GM10847 (cell line): ENCODE data around the gene PER1.

Experiments
- POLR2A ChIP-seq: IDR thresholded peaks from 2 replicates; pipeline ENCODE4 v1.6.1; 2011; ENCODE audit not compliant: insufficient read length; ENCODE audit errors: extremely low read depth

The PER1 gene

GRCh38 chr17:8123695-8124349 is 28.4 kb downstream of the PER1 start, which contains the start of gene HES7:
Gene HES7, minus strand, starts transcription at chr17:8124106. Its CDS starts 22 bp downstream, at chr17:8124084.
- no peak for TF ChIP-seq POLR2A

- no peak for TF ChIP-seq POLR2A
Observed at GRCh38 chr17:8122924-8123694, 29.1 kb downstream of the PER1 start.

GRCh38 chr17:8122422-8122923 is 29.7 kb downstream of the PER1 start:
- TF ChIP-seq POLR2A, result no peak

GRCh38 chr17:8121681-8122421 is 30.4 kb downstream of the PER1 start:
- TF ChIP-seq POLR2A, result no peak

GRCh38 chr17:8121407-8121680 is 30.9 kb downstream of the PER1 start:
- TF ChIP-seq POLR2A, result no peak

- no peak for TF ChIP-seq POLR2A
Observed at GRCh38 chr17:8120520-8121406, 31.4 kb downstream of the PER1 start.

GRCh38 chr17:8119581-8120519 is 32.4 kb downstream of the PER1 start:
- TF ChIP-seq POLR2A, result no peak

- TF ChIP-seq POLR2A, result no peak
Observed at GRCh38 chr17:8118769-8119580, 33.2 kb downstream of the PER1 start.

GRCh38 chr17:8117980-8118768 is 34.0 kb downstream of the PER1 start, which contains the start of gene ALOXE3:
Gene ALOXE3, minus strand, starts transcription at chr17:8118514. Its CDS starts 524 bp downstream, at chr17:8117990.
- TF ChIP-seq POLR2A, result no peak

- TF ChIP-seq POLR2A, result no peak
Observed at GRCh38 chr17:8117367-8117979, 34.7 kb downstream of the PER1 start.

GRCh38 chr17:8116776-8117175 is 35.4 kb downstream of the PER1 start:
- no peak for TF ChIP-seq POLR2A

GRCh38 chr17:8110907-8111306 is 41.3 kb downstream of the PER1 start:
- no peak for TF ChIP-seq POLR2A
